GM18520 (cell line): ENCODE measurements around the gene KLF13.

Experiments
- ATAC-seq: cut with Tn5 transposase; IDR thresholded peaks from one replicate; pipeline ENCODE4 v1.9.1; 2021; ENCODE audit not compliant: unreplicated experiment

KLF13 gene

GRCh38 chr15:31360843-31361763 is 34.5 kb downstream of the KLF13 start:
- ATAC-seq, result peak; percentile 74

- ATAC-seq, result no peak
These were observed 35.3 kb downstream of the KLF13 start for GRCh38 chr15:31361764-31362515.

DNA sequence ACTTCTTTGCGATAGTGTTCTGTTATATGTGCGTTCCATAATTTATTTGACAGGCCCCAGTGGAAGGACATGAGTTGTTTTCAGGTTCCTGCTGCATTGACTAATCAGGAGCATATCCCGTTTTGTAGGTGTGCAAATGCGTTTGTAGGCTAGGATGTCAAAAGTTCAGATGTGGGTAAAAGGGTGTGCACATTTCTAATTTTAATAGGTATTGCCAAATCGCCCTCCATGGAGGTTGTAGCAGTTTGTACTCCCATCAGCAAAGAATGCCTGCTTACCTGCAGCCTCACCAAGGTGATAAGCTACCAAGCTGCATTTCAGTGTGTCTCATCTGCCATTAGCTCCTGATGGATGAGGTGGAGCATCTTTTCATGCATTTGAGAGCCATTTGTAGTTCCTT is 36.3 kb downstream of the KLF13 start:
- no peak for ATAC-seq

- no peak for ATAC-seq
These were observed 37.8 kb downstream of the KLF13 start for GRCh38 chr15:31364301-31365031.

GRCh38 chr15:31365032-31365654 is 38.5 kb downstream of the KLF13 start:
- no peak for ATAC-seq

DNA sequence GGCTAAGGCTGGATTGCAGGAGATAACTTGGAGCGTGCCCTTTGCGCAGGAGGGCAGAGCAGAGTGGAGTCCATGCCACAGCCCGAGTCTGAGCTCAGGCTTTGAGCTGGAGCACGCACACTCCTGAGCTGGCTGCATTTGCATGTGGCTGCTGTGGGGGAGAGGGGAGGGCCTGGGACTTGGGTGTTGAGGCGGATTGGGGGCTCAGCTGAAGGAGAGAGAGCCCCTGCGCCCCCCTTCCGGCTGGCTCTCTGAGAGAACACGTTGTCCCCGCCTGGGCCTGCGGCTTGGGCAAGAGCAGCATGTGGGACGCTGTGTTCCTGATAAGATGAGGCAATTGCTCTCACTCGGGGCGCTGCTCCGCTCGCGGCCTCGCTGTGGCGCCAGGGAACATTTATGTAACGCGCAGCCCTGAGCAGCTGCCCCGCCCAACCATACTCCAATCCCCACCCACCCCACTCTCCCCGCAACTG is 39.1 kb downstream of the KLF13 start:
- ATAC-seq, result peak; percentile 38

DNA sequence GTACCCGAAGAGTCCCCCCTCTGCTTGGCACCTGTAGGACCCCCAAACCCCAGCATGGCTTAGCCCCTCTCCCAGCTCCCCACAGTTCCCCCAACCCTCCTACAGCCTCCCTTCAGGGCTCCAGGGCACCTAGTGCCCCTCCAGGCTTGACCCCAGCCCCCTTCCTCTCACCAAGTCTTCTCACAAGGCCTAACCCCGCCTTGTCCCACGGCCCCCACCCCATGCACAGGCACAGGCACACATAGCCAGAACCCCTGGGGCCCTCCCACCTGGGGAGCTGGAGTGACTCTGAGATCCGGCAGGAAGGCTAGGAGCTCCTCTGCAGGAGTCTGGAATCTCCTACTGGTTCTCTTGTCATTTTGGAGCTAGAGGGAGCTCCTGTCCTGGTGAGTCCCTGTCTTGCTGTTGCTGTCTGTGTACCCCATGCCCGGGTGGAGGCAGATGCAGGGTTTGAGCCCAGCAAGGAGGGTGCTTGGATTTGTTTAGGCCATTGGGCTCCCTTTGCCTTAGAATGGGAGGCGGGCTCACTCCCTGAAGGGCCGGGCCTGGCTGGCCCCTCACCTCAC is 39.6 kb downstream of the KLF13 start:
- ATAC-seq, result no peak

DNA sequence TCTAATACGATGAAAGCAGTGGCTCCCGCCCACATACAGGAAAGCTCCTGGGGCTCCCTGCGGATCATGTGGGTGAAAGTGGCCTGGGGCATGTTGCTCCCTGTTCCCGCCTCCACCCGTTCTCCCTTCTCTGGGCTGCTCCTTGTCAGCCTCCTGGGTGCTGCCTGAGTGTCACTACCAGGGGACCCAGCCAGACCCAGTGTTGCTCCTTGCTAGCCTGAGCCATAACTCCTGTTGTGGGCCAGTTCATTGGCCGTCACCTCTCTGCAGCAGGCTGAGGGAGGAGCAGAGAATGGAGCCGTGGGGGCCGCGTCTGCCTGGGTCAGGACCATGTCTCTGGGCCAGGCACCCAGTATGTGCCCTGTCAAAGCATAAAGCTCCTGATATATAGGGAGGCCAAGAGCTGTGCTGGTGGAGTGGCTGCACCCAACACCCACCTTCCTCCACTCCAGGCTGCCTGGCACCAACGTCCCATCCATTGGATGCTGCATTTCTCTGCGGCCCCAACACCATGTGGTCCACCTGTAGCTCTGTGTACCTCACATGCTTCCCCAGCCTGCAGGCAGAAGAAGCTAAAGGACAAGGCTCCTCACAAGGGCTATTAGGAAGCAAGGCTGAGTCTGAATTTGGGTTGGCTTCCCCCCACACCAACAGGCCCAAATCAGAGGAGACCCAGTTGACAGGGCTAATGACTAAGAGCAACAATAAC is 40.5 kb downstream of the KLF13 start:
- no peak for ATAC-seq

DNA sequence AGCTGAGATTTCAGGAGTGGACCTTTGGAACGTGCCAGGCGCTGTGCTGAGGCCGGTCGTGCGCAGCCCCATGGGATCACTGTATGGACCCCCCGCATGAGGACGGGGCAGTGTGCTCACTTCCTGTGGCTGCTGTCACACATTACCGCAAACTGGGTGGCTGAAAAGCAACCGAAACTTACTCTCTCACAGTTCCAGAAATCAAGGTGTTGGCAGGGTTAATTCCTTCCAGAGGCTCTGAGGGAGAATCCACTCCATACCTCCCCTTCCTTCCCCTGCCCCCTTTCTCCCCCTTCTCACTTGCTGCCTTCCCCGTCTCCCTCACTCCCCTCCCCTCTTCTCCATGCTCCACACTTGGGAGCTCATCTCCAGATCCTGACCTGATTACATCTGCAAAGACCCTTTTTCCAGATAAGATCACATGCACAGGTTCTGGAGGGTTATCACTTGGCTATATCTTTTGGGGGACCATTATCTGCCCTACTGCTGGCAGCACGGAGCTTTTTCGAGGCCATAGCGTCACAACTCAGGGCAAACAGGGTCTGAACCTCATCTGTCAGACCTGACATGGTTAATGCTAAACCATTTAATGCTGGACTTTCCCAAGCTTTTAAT is 41.2 kb downstream of the KLF13 start:
- no peak for ATAC-seq

DNA sequence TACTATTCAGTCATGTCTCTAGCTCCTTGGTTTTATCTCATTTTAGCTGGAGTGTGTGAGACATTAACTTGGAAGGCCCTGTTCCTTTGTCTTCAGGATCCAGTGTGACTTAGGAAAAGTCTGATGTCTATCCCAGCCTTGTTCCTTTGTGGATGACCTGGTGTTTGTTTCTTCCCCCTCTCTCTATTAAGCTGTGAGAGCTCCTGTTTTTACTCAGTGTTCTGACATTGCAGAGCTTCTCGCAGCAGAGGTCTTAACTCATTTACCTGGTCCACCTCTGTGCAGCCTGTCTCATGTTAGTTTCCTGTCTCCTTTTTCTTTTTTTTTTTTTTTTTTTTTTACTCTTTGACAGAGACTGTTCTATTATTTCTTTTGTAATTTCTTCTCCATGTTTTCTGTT is 43.1 kb downstream of the KLF13 start:
- no peak for ATAC-seq

- no peak for ATAC-seq
These were observed 45.0 kb downstream of the KLF13 start for GRCh38 chr15:31371520-31372240.

DNA sequence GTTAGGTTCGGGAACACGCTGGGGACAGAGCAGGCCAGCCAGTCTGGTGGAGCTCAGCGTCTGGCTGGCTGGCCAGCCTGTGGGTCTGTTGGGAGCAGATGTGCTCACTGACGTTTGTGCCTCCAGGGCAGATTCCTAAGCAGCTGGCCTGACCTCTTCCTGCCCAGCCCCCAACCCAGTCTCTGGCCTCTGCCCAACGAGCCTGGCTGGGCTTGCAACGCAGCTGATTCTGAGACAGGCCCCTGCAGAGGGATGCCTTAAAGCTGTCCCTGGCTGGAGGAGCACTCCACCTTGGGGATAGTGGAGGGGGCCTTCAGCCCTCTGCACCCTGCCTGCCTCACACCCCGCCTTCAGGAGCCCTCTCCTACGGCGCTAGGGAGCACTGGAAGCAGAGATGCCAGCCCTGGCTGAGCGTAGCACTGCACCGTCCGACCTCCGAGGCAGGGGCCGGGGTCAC is 46.0 kb downstream of the KLF13 start:
- no peak for ATAC-seq

DNA sequence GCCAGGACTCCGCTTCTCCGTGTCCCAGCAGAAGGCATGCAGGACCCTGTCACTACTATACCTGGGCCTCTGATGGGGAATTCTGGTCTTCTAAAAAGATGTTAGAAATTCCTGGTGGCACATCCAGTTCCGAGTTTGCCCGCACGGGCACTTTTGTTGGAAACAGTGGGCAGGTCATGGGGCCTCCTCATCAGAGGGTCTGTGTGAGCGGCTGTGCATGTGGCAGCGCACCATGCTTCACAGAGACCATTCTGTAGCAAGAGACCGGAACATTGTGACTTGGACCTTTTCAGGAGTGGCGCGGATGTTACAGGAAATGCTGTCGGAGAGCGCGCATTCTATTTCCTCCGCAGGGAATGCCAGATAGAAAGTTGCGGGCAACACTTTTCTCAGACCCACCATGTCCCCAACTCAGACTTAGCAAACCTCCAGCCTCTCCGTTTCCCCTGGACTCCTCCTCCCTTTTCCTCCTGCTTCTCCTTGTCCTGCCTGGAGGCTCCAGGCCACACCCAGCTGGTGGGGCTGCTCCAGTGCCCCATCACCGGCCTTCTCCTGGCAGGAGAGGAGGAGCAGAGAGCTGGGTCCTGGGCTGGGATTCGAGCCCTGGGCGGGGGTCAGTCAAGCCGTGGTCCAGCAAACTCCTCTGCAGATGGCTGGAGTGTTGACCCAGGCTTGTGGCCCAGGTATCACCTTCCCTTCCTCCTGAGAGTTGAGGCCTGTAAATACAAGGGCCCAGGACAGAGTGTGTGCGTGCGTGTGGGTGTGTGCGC is 46.6 kb downstream of the KLF13 start:
- no peak for ATAC-seq

GRCh38 chr15:31373970-31374369 is 47.3 kb downstream of the KLF13 start:
- ATAC-seq, result no peak

GRCh38 chr15:31374489-31374888 is 47.9 kb downstream of the KLF13 start:
- ATAC-seq, result no peak

GRCh38 chr15:31374986-31375385 is 48.4 kb downstream of the KLF13 start:
- ATAC-seq, result no peak

GRCh38 chr15:31375772-31376171 is 49.1 kb downstream of the KLF13 start:
- no peak for ATAC-seq

GRCh38 chr15:31376511-31376910 is 49.9 kb downstream of the KLF13 start:
- no peak for ATAC-seq
